GM21576 (cell line): ENCODE measurements around the gene CEP112.

Source experiments
- ATAC-seq: cut with Tn5 transposase; IDR thresholded peaks from one replicate; pipeline ENCODE4 v1.9.1; 2021; ENCODE audit warnings: mild to moderate bottlenecking, moderate library complexity; ENCODE audit not compliant: unreplicated experiment

CEP112 gene

DNA sequence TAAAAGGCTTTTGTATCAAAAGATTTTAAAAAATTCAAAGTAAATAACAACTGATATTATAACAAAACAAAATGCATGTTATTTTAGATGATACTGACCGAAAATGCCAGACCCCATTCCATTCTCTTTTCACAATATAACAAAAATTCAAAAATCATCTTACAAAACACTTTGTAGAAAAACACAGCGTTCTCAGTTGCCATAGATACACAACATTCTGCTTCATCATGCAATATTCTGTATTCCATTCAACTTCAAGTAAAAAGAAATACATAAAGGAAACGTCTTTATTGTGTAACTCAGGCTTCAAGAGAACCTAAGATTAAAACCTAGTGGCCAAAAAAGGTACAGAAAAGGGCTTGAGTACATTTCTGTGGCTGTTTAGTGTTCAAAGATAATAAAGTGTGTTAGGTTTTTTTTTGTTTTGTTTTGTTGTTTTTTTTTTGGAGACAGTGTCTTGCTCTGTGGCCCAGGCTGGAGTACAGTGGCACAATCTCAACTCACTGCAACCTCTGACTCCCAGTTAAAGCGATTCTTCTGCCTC lies 250.5 kb downstream of the CEP112 start:
- ATAC-seq = no peak

GRCh38 chr17:65936013-65936412 lies 255.9 kb downstream of the CEP112 start:
- no peak for ATAC-seq

DNA sequence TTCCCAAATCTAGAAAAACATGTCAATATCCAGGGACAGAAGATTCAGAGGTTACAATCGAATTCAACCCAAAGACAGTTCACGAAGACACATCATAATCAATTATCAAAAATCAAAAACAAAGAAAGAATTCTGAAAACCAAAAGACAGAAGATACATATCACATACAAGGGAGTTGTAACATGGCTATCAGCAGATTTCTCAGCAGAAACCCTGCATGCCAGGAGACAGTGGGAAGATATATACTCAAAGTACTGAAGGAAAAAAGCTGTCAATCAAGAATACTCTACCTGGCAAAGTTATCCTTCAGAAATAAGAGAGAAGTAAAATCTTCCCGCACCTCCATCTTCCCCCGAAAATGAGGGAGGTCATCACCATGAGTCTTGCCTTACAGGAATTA lies 258.6 kb downstream of the CEP112 start:
- no peak for ATAC-seq

DNA sequence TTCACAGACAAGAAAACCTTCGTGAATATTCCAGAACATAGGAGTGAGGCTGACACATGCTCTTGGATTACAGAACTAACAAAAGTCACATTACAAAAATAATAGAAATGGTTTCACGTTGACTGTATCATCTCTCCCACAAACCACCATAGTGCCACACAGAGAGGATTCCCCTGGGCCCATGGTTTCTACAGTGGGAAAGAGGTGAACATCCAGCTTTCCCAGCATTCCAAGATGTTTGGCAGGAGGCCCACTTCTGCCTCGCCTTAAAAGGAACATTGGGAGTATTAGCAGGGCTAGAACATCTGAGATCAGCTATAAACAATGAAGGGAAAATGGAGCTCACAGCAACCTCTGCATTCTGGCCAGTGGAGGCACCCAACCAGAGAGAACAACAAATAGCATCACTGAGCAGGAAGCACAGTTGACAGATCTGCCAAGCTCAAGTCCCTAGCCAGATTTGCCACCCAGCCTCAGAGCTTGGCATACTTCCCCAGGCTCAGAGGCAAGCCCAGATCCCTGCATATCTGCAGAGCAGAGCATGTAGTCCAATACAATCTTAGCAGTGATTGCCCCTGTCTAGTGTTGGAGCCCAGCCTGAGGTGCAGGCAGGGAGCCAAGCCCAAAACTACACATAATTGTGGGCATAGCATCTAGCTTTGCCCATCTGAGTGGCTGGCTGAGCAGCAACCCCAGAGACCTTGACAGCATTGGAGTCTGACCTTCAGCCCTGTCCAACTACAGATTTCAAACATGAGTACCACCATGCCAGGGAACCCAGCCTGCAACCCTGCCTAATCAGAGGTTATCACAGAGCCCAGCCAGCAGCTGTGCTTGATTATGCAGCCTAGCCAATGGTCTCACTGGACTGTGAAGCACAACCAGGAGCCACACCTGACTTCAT lies 260.4 kb downstream of the CEP112 start:
- ATAC-seq = no peak

GRCh38 chr17:65930140-65930730 lies 261.7 kb downstream of the CEP112 start:
- ATAC-seq = no peak

DNA sequence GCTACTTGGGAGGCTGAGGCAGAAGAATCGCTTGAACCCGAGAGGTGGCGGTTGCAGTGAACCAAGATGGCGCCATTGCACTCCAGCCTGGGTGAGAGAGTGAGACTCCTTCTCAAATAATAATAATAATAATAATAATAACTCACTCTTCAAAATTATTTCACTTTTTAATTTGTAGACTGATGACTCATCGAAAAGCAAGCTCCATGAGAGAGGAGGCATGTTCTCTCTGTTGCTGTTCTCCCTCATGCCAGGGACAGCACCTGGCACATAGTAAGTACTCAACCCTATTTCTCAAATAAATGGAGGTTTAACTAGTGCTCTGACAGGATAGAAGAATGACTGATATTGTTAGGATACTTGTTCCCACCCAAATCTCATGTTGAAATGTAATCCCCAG lies 265.3 kb downstream of the CEP112 start:
- ATAC-seq = no peak

- ATAC-seq = no peak
These were observed 266.2 kb downstream of the CEP112 start for GRCh38 chr17:65925606-65926307.

DNA sequence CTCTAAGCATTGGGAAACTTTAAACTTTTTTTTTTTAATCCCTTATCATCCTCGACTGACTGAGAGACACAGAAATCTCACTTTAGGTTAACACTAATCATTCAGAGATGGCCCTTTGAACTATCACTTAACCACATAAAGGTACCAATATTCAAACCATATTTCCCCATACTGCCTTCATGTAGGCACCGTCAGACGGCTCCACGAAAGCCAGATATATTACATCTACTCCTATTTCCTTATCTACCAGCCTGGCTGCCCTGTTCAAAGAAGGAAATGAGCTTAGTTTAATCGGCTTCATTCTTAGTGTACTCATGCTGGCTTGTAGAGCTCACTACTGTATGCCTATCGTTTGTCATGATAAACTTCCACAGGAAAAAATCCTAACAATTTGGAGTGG lies 270.9 kb downstream of the CEP112 start:
- no peak for ATAC-seq

DNA sequence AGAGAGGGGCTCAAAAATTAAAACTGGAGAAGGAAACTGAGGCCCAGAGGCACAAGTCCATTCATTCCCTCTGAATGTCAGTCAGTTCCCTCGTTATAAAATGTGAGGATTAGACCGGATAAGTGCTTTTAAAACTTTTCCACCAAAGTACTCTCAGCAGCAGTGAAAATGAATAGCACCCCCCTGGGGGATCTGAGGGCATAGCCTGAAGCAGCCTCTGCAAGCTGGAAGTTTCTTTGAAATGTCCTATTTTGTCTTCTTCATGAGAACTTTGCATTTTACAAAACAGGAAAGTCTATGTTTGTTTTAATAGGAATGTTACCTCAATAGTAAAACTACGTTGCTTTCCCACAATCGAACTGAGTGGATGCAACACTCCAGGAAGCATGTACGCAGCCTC lies 273.0 kb downstream of the CEP112 start:
- no peak for ATAC-seq

- no peak for ATAC-seq
These were observed 273.4 kb downstream of the CEP112 start for GRCh38 chr17:65918500-65918899.

DNA sequence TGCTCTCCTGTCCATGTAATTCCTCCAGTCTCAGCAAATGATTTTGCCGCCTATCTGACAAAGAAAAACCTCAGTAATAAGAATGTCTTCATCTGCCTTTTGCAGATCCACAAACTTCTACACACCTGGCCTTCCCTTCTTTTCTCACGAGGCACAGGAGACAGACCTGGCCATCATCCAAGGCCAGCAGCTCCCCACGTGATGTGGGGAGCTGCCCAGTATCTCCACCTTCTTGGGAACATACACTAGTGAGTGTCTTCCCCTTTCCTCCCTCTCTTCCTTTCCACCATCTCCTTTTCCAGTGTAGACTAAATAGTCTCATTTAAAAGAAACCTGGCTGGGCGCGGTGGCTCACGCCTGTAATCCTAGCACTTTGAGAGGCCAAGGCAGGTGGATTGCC lies 274.4 kb downstream of the CEP112 start:
- no peak for ATAC-seq

DNA sequence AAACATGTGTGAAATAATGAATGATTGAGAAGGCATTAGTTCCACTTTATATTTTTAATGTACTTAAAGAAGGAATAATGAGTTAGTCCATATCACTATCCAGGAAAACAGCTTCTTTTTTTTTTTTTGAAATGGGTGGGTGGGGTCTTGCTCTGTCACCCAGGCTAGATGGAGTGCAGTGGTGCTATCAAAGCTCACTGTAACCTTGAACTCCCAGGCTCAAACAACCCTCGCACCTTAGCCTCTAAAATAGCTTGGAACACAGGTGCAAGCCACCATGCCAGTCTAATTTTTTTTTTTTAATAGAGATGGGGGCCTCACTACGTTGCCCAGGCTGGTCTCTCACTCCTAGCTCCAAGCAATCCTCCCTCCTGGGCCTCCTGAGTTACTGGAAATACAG lies 275.5 kb downstream of the CEP112 start:
- ATAC-seq = no peak

- peak; percentile 98 for ATAC-seq
These were observed 277.1 kb downstream of the CEP112 start for GRCh38 chr17:65914784-65915342.

DNA sequence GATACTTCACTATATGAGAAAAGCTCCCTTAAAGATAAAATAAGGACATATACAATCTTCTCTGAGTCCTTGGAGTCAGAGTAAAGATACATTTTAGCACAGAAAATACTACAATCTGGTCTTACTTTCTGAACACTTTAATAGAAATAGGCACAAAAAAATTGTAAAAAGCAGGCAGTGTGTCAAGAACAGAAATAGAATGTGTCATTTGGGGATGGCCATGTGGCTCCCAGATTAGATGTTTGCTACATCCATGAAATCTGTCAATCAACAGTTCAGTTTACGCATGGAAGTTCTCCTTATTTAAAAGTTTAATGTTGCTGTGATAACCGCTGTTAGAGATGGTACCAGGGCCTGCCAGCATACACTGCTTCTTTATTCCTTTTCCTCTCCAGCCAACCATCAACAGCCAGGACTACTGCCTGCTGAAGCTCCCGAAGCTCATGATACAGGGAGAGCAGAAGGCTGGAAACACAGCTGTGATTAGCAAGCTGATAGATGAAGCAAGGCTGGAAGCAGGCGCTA lies 278.5 kb downstream of the CEP112 start:
- no peak for ATAC-seq

- no peak for ATAC-seq
These were observed 281.1 kb downstream of the CEP112 start for GRCh38 chr17:65910836-65911235.

GRCh38 chr17:65902831-65903522 lies 289.0 kb downstream of the CEP112 start:
- no peak for ATAC-seq

DNA sequence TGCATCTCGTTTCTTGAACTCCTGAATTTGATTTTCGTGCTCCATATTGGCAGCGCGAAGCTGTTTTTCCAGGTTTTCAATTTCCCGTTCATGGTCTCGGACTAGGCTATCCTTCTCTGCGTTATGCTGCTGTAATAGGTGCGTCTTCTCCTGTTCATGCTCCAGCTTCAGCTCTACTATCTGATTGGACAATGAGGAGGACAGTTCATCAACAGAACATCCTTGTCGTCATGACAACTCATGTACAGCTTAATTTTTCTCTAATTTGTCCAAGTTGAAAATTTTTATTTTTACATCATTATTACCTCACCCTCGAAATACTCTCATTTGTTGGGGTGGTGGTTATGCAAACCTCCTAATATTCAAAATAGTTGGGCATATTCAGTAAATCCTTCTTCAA lies 289.8 kb downstream of the CEP112 start:
- no peak for ATAC-seq

DNA sequence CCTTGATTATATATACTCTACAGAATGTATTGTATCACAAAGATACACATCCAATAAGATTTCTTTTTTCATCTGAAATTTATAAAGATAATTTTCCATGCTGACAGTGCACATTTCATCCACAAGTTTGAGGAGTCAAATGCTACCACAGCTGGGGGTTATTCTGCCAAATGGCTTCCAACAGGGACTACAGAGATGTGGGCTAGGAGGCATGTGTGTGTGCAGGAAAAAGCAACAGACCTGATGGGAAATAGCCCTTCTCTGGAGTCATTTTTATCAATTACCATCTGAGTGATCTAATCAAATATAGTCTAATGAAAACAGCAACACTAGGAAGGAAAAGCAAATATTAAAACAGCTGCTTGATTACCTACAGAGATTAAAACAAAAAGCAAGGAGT lies 290.5 kb downstream of the CEP112 start:
- no peak for ATAC-seq

DNA sequence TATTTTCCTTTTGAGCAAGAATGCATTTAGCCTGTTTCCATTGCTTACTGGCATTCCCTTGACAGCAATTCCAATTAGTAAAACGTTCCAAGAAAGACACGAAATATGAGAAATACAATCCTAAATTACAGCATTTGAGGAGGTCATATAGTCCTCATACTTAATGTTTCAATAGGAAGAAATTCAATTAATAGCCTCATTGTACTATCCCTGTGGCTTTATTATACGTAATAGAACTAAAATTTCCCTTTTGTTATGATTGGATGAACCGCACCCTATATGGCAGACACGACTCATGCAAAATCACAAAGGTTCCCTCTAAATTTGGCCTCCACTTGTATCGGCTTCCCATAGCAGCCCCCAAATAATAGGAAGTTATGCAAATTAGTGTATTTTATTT lies 291.7 kb downstream of the CEP112 start:
- ATAC-seq = no peak

DNA sequence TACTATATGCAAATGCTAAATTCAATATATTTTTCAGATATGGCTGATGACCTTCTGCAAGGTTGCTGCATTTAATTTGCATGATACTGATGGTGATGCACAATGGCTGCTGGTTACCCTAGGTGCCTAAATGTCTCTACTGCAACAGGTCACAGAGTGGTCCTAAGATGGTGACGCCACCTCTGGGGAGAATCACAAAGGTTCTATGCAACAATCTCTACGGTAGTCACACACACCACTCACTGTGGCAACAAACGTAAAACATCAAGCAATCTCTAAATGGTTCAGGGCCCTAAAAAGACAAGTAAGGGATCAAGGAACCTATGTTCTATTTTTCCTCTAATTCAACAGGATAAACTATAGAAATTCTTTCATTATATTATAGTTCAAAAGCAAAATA lies 293.3 kb downstream of the CEP112 start:
- ATAC-seq = no peak
